T-helper 17 cell (primary cell): ENCODE data around the gene CD247. TPM values are rescaled to one million over a fixed set of nuclear protein-coding genes. Genes with fewer than 3 reads are reported as not detected.

Source experiments
- ATAC-seq: fragments of 150-1000 bp; cut with Tn5 transposase; 2 replicates; pipeline ENCODE4 v1.10.0; 2021; ENCODE audit warnings: mild to moderate bottlenecking, moderate library complexity
- DNase-seq, 3 donors: peaks; one replicate each; pipeline versions ENCODE4 v3.0.0 to v3.0.0-alpha.2; 2020 to 2021
- H3K9me3 ChIP-seq: one replicate; pipeline ENCODE4 v1.7.0; 2013; ENCODE audit warnings: low read length, mild to moderate bottlenecking; ENCODE audit not compliant: control insufficient read depth, poor library complexity, severe bottlenecking
- H3K27ac Mint-ChIP-seq: one replicate; pipeline ENCODE4 v1.8.0; 2022; ENCODE audit warnings: mild to moderate bottlenecking, moderate library complexity, mixed read lengths
- H3K27me3 Mint-ChIP-seq: one replicate; pipeline ENCODE4 v1.8.0; 2022; ENCODE audit warnings: mixed read lengths
- H3K36me3 Mint-ChIP-seq: one replicate; pipeline ENCODE4 v1.8.0; 2022; ENCODE audit warnings: low read depth, mixed read lengths
- H3K4me1 Mint-ChIP-seq: one replicate; pipeline ENCODE4 v1.8.0; 2022; ENCODE audit warnings: mild to moderate bottlenecking, mixed read lengths
- H3K4me3 Mint-ChIP-seq: one replicate; pipeline ENCODE4 v1.8.0; 2022; ENCODE audit warnings: mild to moderate bottlenecking, moderate library complexity, mixed read lengths
- total RNA-seq, 4 donors: library from RNA in 2 of 4; stranded (reverse) in 2 of 4; gene quantifications; one replicate each; pipeline ENCODE4 v1.2.3 and lab custom pipeline; 2022 to 2026

Gene CD247
- total RNA-seq, 2 donors from 2014 or later = 265 to 295 TPM

DNA sequence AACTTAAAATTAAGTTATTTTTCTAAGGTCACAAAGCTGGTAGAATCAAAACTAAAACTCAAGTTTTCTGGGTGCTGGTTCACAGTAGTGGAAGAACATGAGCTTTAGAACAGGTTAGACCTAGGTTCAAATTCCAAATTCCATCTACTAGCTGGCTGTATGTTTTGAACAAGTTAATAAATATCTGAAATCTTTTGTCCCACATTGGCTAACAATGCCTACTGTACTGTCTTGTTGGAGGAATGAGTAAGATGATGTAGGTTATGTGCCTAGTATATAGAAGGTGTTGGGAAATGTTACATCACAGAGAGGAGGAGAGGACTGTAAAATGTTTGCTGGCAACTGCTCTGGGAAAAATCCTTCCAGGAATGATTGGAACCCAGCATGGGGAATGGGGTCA lies 14.0 kb upstream of the CD247 start:
- no peaks in the 10 kb centered on the region for H3K9me3 ChIP-seq
- no peaks in the 10 kb centered on the region for H3K27me3 Mint-ChIP-seq
- ATAC-seq = no peak
- no peak overlapping the region for H3K4me3 Mint-ChIP-seq
- DNase-seq = no peak
- no peak overlapping the region for H3K27ac Mint-ChIP-seq
- no peaks in the 10 kb centered on the region for H3K36me3 Mint-ChIP-seq
- H3K4me1 Mint-ChIP-seq = no peaks in the 10 kb centered on the region

GRCh38 chr1:167529829-167530474 lies 11.6 kb upstream of the CD247 start:
- DNase-seq (no peak), ATAC-seq (no peak)
- H3K27ac Mint-ChIP-seq = no peak overlapping the region
- H3K36me3 Mint-ChIP-seq = no peaks in the 10 kb centered on the region
- peaks cover 10% of the 10 kb centered on the region for H3K4me1 Mint-ChIP-seq
- H3K4me3 Mint-ChIP-seq = no peak overlapping the region
- peaks cover 6% of the 10 kb centered on the region for H3K27me3 Mint-ChIP-seq
- H3K9me3 ChIP-seq = no peaks in the 10 kb centered on the region

DNA sequence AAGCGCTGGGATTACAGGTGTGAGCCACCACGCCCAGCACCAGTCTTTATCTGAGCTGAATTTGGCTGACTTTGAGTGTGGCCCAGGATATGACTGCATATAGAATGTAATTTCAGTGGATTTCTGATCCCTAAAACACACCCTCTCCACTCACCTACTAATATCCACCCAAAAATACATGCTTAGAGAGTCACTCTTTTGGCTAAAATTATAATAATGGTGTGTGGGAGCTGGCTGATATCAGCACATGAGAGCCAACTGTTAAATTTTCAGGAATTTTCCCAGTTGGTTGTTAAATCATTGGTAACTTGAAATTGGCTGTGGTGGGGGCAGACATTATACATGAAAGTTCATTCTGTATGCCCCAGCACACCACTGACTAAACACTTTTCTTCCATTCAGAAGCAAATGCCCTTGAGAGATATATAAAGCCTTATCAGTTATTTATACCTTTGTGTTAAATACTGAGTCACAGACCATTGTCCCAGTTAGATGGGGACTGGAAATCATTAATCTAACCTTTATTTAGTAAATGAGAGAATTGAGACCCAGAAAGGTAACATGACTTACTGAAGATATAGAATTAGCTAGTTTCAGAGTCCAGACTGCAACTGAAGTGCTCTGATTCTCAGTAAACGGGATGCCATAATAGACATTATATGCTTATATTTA lies 9.9 kb upstream of the CD247 start:
- no peak for DNase-seq
- no peak overlapping the region for H3K27ac Mint-ChIP-seq
- peaks cover 6% of the 10 kb centered on the region for H3K27me3 Mint-ChIP-seq
- H3K36me3 Mint-ChIP-seq = no peaks in the 10 kb centered on the region
- no peak overlapping the region for H3K4me3 Mint-ChIP-seq
- no peak for ATAC-seq
- H3K4me1 Mint-ChIP-seq = peaks cover 10% of the 10 kb centered on the region
- no peaks in the 10 kb centered on the region for H3K9me3 ChIP-seq

GRCh38 chr1:167526667-167527383 lies 8.5 kb upstream of the CD247 start:
- H3K36me3 Mint-ChIP-seq = no peaks in the 10 kb centered on the region
- H3K4me1 Mint-ChIP-seq = peaks cover 10% of the 10 kb centered on the region
- ATAC-seq (no peak), DNase-seq (no peak)
- H3K9me3 ChIP-seq = no peaks in the 10 kb centered on the region
- no peak overlapping the region for H3K4me3 Mint-ChIP-seq
- H3K27ac Mint-ChIP-seq = no peak overlapping the region
- H3K27me3 Mint-ChIP-seq = peaks cover 6% of the 10 kb centered on the region

DNA sequence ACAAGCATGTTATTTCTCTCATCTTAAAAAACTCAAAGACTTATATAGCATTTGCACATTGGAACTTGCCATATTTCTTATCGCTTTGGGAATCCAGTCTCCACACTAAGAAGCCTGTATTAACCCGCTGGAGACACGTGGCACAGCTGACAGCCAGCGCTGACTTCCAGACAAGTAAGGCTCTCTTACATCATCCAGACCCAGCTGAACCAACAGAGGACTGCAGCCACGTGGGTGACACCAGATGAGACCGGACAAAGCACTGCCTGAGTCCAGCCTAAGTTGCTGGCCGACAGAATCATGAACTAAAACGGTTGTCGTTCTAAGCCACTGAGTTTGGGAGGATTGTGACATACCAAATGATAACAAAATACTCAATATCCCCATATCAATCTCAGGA lies 6.3 kb upstream of the CD247 start:
- Mint-ChIP-seq H3K4me1 (peaks cover 12% of the 10 kb centered on the region), H3K4me3 (no peak overlapping the region), H3K36me3 (no peaks in the 10 kb centered on the region), H3K27me3 (peaks cover 6% of the 10 kb centered on the region), H3K27ac (no peak overlapping the region)
- DNase-seq (no peak), ATAC-seq (no peak)
- H3K9me3 ChIP-seq = no peaks in the 10 kb centered on the region

DNA sequence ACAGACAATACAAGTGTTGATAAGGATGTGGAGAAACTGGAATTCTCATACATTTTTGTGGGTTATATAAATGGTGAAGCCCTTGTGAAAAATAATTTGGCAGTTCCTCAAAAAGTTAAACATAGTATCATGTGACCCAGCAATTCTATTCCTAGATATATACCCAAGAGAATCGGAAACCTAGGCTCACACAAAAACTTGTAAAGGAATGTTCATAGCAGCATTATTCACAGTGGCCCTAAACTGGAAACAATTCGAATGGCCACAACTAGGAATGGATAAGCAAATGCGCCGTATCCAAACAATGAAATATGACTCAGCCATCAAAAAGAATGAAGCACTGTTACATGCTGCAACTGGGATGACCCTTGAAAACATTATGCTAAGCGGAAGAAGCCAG lies 3.9 kb upstream of the CD247 start:
- no peak for DNase-seq
- peaks cover 17% of the 10 kb centered on the region for H3K4me1 Mint-ChIP-seq
- H3K9me3 ChIP-seq = no peaks in the 10 kb centered on the region
- H3K4me3 Mint-ChIP-seq = no peak overlapping the region
- no peak for ATAC-seq
- peaks cover 6% of the 10 kb centered on the region for H3K27me3 Mint-ChIP-seq
- H3K36me3 Mint-ChIP-seq = peaks cover 8% of the 10 kb centered on the region
- H3K27ac Mint-ChIP-seq = no peak overlapping the region

DNA sequence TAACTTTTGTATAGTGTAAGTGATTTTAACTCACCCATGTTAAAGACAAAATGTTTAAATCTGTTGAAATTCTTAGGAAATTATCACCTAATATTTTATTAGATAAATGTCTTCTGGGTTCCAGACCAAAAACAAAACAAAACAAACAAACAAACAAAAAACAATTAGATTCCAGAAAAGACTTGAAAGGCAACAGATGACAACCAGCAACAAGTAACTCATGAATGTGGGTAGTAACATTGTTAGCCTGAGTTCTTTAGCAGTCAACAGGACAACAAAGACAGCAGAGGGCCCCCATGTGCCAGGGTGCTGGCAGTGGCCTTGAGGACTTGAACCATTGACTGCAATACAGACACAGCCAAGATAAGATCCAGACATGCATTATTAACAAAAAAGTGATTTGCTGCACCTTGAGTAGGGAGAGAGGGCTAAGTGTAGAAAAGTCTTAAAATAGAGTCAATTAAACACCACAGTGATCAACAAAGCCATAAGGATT lies 2.4 kb upstream of the CD247 start:
- Mint-ChIP-seq H3K27ac (no peak overlapping the region), H3K27me3 (no peaks in the 10 kb centered on the region), H3K36me3 (peaks cover 9% of the 10 kb centered on the region), H3K4me1 (peaks cover 23% of the 10 kb centered on the region), H3K4me3 (no peak overlapping the region)
- H3K9me3 ChIP-seq = no peaks in the 10 kb centered on the region
- DNase-seq (no peak), ATAC-seq (no peak)

DNA sequence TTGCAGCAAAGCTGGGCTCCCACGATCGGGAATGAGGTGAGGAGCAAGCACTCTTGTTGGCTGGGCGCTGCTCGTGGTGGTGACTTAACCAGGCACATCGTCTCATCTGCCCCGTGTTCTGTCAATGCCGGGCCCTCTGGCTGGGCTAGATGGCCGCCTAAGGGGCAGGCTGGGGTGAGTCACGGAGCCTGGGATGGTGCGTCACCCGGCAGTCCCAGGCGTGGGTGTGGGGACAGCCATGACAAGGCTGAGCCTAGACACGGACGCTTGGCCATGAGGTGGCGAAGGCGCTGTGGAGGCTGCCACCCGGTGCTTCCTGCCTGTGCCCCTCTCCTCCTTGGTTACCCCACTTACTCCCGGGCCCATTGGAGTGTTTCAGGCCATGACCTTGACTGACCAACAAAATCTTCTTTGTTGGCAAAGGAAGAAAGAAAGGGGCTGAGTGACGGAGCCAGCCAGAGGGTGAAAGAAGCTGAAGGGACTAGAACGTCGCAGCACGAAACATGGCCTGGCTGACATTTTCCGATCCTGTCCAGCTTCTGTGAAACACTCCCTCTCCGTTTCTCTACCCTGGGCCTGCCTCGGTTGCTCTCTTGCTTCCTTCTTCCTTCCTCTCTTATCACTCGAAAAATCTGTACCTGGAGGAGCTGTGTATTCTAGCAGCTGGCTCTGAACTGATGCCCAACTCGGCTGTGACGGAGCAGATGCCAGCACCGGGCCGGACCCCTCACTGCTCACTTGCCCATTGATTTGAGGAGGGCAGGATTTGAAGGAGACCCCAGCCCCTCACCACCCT lies 596 bp downstream of the CD247 start:
- ATAC-seq (peak; percentile 81), DNase-seq (peak; percentile 59 to 71 (median 63))
- peaks cover 9% of the 10 kb centered on the region for H3K36me3 Mint-ChIP-seq
- peak overlapping the region; percentile 99 for H3K27ac Mint-ChIP-seq
- peak overlapping the region; percentile 97 for H3K4me3 Mint-ChIP-seq
- H3K4me1 Mint-ChIP-seq = peaks cover 27% of the 10 kb centered on the region
- no peaks in the 10 kb centered on the region for H3K27me3 Mint-ChIP-seq
- no peaks in the 10 kb centered on the region for H3K9me3 ChIP-seq

- Mint-ChIP-seq H3K27me3 (no peaks in the 10 kb centered on the region), H3K27ac (peak overlapping the region; percentile 99), H3K4me3 (peak overlapping the region; percentile 97), H3K4me1 (peaks cover 37% of the 10 kb centered on the region), H3K36me3 (peaks cover 9% of the 10 kb centered on the region)
- H3K9me3 ChIP-seq = no peaks in the 10 kb centered on the region
- ATAC-seq (peak; percentile 16), DNase-seq (no peak)
These were observed 1.6 kb downstream of the CD247 start for GRCh38 chr1:167516404-167517388.

- H3K36me3 Mint-ChIP-seq = peaks cover 9% of the 10 kb centered on the region
These were observed 2.4 kb downstream of the CD247 start for GRCh38 chr1:167515893-167516321.

DNA sequence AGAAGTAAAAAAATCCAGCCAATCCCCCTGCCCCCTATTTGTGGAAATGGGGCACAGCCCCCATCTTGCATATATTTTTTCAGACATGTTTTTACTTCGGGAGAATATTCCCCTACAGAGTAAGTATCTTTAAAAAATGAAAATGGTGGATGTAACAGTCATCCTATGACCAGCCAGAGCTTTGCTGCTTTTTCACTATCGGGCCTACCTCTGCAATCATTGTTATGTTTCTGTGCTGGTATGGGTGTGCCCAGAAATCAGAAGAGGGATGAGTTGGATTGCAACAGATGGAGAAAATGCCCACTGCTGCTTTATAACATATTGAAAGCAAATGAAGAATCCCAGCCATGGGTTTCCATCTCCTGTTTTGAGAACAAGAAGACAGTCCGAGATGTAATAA lies 2.9 kb downstream of the CD247 start:
- Mint-ChIP-seq H3K4me1 (peaks cover 43% of the 10 kb centered on the region), H3K27ac (peak overlapping the region; percentile 99), H3K27me3 (no peaks in the 10 kb centered on the region), H3K4me3 (peak overlapping the region; percentile 97), H3K36me3 (peaks cover 9% of the 10 kb centered on the region)
- DNase-seq (no peak), ATAC-seq (no peak)
- no peaks in the 10 kb centered on the region for H3K9me3 ChIP-seq

More at GRCh38 chr1:167515893-167516321, 2.4 kb downstream of the CD247 start:
- DNase-seq (no peak), ATAC-seq (no peak)
- peak overlapping the region; percentile 97 for H3K4me3 Mint-ChIP-seq
- H3K9me3 ChIP-seq = no peaks in the 10 kb centered on the region
- H3K27me3 Mint-ChIP-seq = no peaks in the 10 kb centered on the region
- peaks cover 40% of the 10 kb centered on the region for H3K4me1 Mint-ChIP-seq
- H3K27ac Mint-ChIP-seq = peak overlapping the region; percentile 99

- ATAC-seq = no peak
- H3K27ac Mint-ChIP-seq = peak overlapping the region; percentile 99
- H3K36me3 Mint-ChIP-seq = peaks cover 12% of the 10 kb centered on the region
- DNase-seq = no peak
- H3K4me3 Mint-ChIP-seq = peak overlapping the region; percentile 97
- H3K9me3 ChIP-seq = no peaks in the 10 kb centered on the region
- peaks cover 54% of the 10 kb centered on the region for H3K4me1 Mint-ChIP-seq
- no peaks in the 10 kb centered on the region for H3K27me3 Mint-ChIP-seq
These were observed 4.0 kb downstream of the CD247 start for GRCh38 chr1:167514288-167514687.
